HCT116 (cell line): ENCODE data around the gene TAF4. TPM values are rescaled to one million over a fixed set of nuclear protein-coding genes. Genes with fewer than 3 reads are reported as not detected.

Experiments used
- ATAC-seq: fragments of 200-7000 bp; cut with Tn5 transposase; 2 replicates; pipeline ENCODE4 v1.9.1; 2020; ENCODE audit warnings: mild to moderate bottlenecking, moderate library complexity
- BruUV-seq: library from RNA; stranded (reverse); fragments of 400-500 nt; replicated peaks from 2 replicates; lab custom pipeline; 2021; lab: Mats Ljungman, UMichigan
- CTCF ChIA-PET: fragments of 300-600 bp; sonication (Branson Sonifier 250); formaldehyde crosslinking; loops from one replicate; lab custom pipeline; 2021; ENCODE audit warnings: antibody characterized with exemption; lab: Charles Lee
- POLR2A ChIA-PET: fragments of 300-600, 350-600 bp; sonication (Branson Sonifier 250); formaldehyde crosslinking; loops from one replicate; lab custom pipeline; 2021; ENCODE audit warnings: antibody characterized with exemption; lab: Charles Lee
- RAD21 ChIA-PET, 2 experiments: fragments of 300-600 bp; sonication (Branson Sonifier 250); formaldehyde crosslinking; loops; one replicate each; lab custom pipeline; 2023; ENCODE audit warnings: low total read pairs in 2 of 2; ENCODE audit not compliant: uncharacterized antibody in 2 of 2, unreplicated experiment in 2 of 2, low non-redundant PET in 1 of 2; lab: Charles Lee
- DNase-seq: peaks from one replicate; pipeline ENCODE4 v3.0.0-alpha.2; 2010; ENCODE audit warnings: low read depth, low spot score
- H2AFZ ChIP-seq: fragments of 200-600 bp; shearing (Covaris generic), sonication (generic); 2 replicates; pipeline ENCODE4 v1.6.1; 2017; ENCODE audit warnings: low read depth, mixed run types, mixed read lengths, antibody characterized with exemption, low read length; ENCODE audit not compliant: poor library complexity, severe bottlenecking
- H3K27ac ChIP-seq: 2 replicates; pipeline ENCODE4 v1.5.1; 2012; ENCODE audit warnings: low read depth, low read length
- H3K27me3 ChIP-seq: fragments of 200-600 bp; sonication (generic); 2 replicates; pipeline ENCODE4 v1.6.1; 2016; ENCODE audit warnings: mixed run types, low read length, mixed read lengths; ENCODE audit not compliant: insufficient read depth
- H3K36me3 ChIP-seq, 2 experiments: fragments of 200-500 bp in 1 of 2; fragments of 200-600 bp in 1 of 2; sonication (Bioruptor generic) in 1 of 2; sonication (generic) in 1 of 2; 2 replicates each; pipeline versions ENCODE4 v1.5.1 to v1.6.1; 2014 to 2016; ENCODE audit warnings: low read length in 2 of 2, inconsistent platforms in 1 of 2, mixed read lengths in 1 of 2, mixed run types in 1 of 2; ENCODE audit not compliant: insufficient read depth in 2 of 2, control insufficient read depth in 1 of 2
- H3K4me1 ChIP-seq, 2 experiments: fragments of 200-600 bp in 1 of 2; sonication (generic) in 1 of 2; 2 replicates each; pipeline versions ENCODE4 v1.5.1 to v1.6.1; 2012 to 2017; ENCODE audit warnings: low read length in 2 of 2, inconsistent platforms in 1 of 2, mild to moderate bottlenecking in 1 of 2, mixed read lengths in 1 of 2, mixed run types in 1 of 2, moderate library complexity in 1 of 2; ENCODE audit not compliant: insufficient read depth in 2 of 2, control insufficient read depth in 1 of 2
- H3K4me2 ChIP-seq: fragments of 200-600 bp; sonication (generic); 2 replicates; pipeline ENCODE4 v1.6.1; 2017; ENCODE audit warnings: mixed run types, low read length, mixed read lengths
- H3K4me3 ChIP-seq, 2 experiments: fragments of 200-600 bp in 1 of 2; sonication (generic) in 1 of 2; replicated peaks in 1 of 2; 2 replicates each; pipeline ENCODE4 v1.5.1; 2011 to 2016; ENCODE audit warnings: low read length in 2 of 2, control low read depth in 1 of 2, low read depth in 1 of 2, mild to moderate bottlenecking in 1 of 2, mixed read lengths in 1 of 2, mixed run types in 1 of 2
- H3K79me2 ChIP-seq: fragments of 200-600 bp; sonication (generic); 2 replicates; pipeline ENCODE4 v1.6.1; 2017; ENCODE audit warnings: mild to moderate bottlenecking, mixed run types, low read length, moderate library complexity, mixed read lengths; ENCODE audit not compliant: insufficient read depth
- H3K9ac ChIP-seq: fragments of 200-600 bp; sonication (generic); 2 replicates; pipeline ENCODE4 v1.6.1; 2016; ENCODE audit warnings: low read length, mixed read lengths
- H3K9me2 ChIP-seq: fragments of 200-600 bp; sonication (generic), shearing (Covaris generic); 2 replicates; pipeline ENCODE4 v1.6.1; 2017; ENCODE audit warnings: mixed run types, mild to moderate bottlenecking, moderate library complexity; ENCODE audit not compliant: insufficient read depth
- H3K9me3 ChIP-seq, 2 experiments: fragments of 200-500 bp in 1 of 2; fragments of 200-600 bp in 1 of 2; sonication (Bioruptor generic) in 1 of 2; sonication (generic) in 1 of 2; 2 replicates each; pipeline ENCODE4 v1.6.1; 2014 to 2017; ENCODE audit warnings: low read length in 2 of 2, mixed read lengths in 2 of 2, inconsistent platforms in 1 of 2, low read depth in 1 of 2, mild to moderate bottlenecking in 1 of 2, mixed run types in 1 of 2, moderate library complexity in 1 of 2; ENCODE audit not compliant: control insufficient read depth in 1 of 2, insufficient read depth in 1 of 2
- H4K20me1 ChIP-seq: fragments of 200-600 bp; sonication (generic), shearing (Covaris generic); 2 replicates; pipeline ENCODE4 v1.6.1; 2017; ENCODE audit warnings: mixed run types, mild to moderate bottlenecking, moderate library complexity; ENCODE audit not compliant: insufficient read depth
- CBX3 ChIP-seq: IDR thresholded peaks from 2 replicates; pipeline ENCODE4 v1.6.1; 2012; ENCODE audit warnings: low read depth
- CEBPB ChIP-seq: IDR thresholded peaks from 2 replicates; pipeline ENCODE4 v1.6.1; 2012; ENCODE audit warnings: low read depth
- EGR1 ChIP-seq: IDR thresholded peaks from 2 replicates; pipeline ENCODE4 v1.6.1; 2012; ENCODE audit warnings: low read depth
- JUND ChIP-seq: IDR thresholded peaks from 2 replicates; pipeline ENCODE4 v1.6.1; 2012
- POLR2A ChIP-seq: IDR thresholded peaks from 2 replicates; pipeline ENCODE4 v1.7.0; 2011; ENCODE audit warnings: borderline replicate concordance; ENCODE audit not compliant: insufficient read depth, insufficient read length; ENCODE audit errors: extremely low read depth
- SRF ChIP-seq: IDR thresholded peaks from 2 replicates; pipeline ENCODE4 v1.6.1; 2012; ENCODE audit warnings: low read depth
- TCF7L2 ChIP-seq: IDR thresholded peaks from 2 replicates; pipeline ENCODE4 v1.7.0; 2011; ENCODE audit warnings: borderline replicate concordance, inconsistent platforms; ENCODE audit not compliant: insufficient read depth, insufficient read length; ENCODE audit errors: extremely low read depth
- ZBTB33 ChIP-seq: IDR thresholded peaks from 2 replicates; pipeline ENCODE4 v1.6.1; 2011; ENCODE audit warnings: mild to moderate bottlenecking, low read length, moderate library complexity; ENCODE audit not compliant: insufficient replicate concordance; ENCODE audit errors: extremely low read depth
- ZFX ChIP-seq: fragments of 450-650 bp; IDR thresholded peaks from 2 replicates; pipeline ENCODE4 v1.6.1; 2017
- ZNF274 ChIP-seq: fragments of 200-500 bp; sonication (Bioruptor generic); IDR thresholded peaks from 2 replicates; pipeline ENCODE4 v1.6.1; 2014; ENCODE audit warnings: mild to moderate bottlenecking, low read depth, low read length, inconsistent platforms
- intact Hi-C: fragments of 100-400 bp; cut with micrococcal nuclease; formaldehyde crosslinking; loops from 2 replicates; pipeline ENCODE4 v1.10.0; 2022
- total RNA-seq: library from RNA; stranded (reverse); gene quantifications from one replicate; pipeline ENCODE4 v1.2.1, GENCODE V29; 2021; ENCODE audit not compliant: unreplicated experiment
- TF ChIP-seq, protein P1 (sequence below): IDR thresholded peaks from 2 replicates; pipeline ENCODE4 v1.6.1; 2012
- TF ChIP-seq, protein P2 (sequence below), 3 experiments: fragments of 200-600 bp in 1 of 3; sonication (generic) in 1 of 3; IDR thresholded peaks in 2 of 3; conservative IDR thresholded peaks in 1 of 3; 2 replicates each; pipeline ENCODE4 v1.5.1; 2012 to 2017; ENCODE audit warnings: low read depth in 2 of 3, low read length in 2 of 3, antibody characterized with exemption in 1 of 3, borderline replicate concordance in 1 of 3, control low read depth in 1 of 3, mild to moderate bottlenecking in 1 of 3, mixed read lengths in 1 of 3, mixed run types in 1 of 3, moderate library complexity in 1 of 3; ENCODE audit not compliant: insufficient read depth in 1 of 3

Gene TAF4
- total RNA-seq, 1 experiment from 2014 or later, result 26.8 TPM

DNA sequence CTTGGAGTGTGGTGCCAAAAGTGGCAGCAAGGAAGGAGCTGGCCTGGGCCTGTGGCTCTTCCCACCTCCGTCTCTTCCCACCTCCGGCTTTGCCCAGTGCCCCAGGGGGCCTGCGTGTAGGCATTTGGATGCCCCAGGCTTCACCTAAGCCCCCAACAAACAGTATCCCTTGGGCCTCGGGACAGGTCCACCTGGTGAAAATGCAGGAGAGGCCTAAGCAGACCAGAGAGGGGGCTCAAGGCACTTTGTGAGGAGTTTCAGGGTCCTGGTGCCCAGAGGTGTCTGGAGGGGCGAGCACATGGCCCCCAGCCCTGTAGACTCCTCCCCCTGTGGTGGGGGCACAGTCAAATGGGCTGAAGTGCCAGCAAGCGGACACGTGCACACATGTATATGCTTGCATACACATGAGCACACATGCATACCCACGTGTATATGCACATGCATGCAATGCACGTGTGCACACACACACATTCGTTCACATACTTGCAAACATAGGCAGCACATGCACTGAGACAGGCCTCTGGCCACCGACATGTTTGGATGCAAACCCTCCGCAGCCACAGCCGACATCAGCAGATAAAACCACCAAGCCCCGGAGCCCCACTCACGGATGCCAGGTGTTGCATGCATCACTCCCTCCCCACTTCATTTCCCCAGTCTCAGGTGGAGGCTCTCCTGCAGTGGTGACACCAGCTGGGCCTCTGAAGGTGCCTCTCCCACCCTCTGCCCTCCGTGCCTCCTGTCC lies 124.5 kb downstream of the TAF4 start:
- Histone ChIP-seq H3K9me2 (no peaks in the 10 kb centered on the region), H3K79me2 (no peaks in the 10 kb centered on the region), H3K27me3 (no peaks in the 10 kb centered on the region), H3K4me1 (no peaks in the 10 kb centered on the region), H3K9ac (no peak overlapping the region), H3K4me2 (no peak overlapping the region), H3K36me3 (no peaks in the 10 kb centered on the region), H3K4me3 (no peak overlapping the region), H2AFZ (no peak overlapping the region), H3K27ac (no peak overlapping the region), H3K9me3 (no peaks in the 10 kb centered on the region), H4K20me1 (no peaks in the 10 kb centered on the region)
- ChIA-PET RAD21 (no interaction called here), CTCF (no interaction called here), POLR2A (no interaction called here)
- no peak for DNase-seq
- intact Hi-C loops, result no loop called here
- TF ChIP-seq CEBPB, result no peak
- TF ChIP-seq TCF7L2, result no peak
- no peak for TF ChIP-seq JUND
- TF ChIP-seq SRF, result no peak
- TF ChIP-seq POLR2A, result no peak
- TF ChIP-seq EGR1, result no peak
- TF ChIP-seq ZBTB33, result no peak
- TF ChIP-seq ZFX, result no peak
- TF ChIP-seq, protein P1, sequence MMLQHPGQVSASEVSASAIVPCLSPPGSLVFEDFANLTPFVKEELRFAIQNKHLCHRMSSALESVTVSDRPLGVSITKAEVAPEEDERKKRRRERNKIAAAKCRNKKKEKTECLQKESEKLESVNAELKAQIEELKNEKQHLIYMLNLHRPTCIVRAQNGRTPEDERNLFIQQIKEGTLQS, result no peak
- TF ChIP-seq CBX3, result no peak
- TF ChIP-seq, protein P2, sequence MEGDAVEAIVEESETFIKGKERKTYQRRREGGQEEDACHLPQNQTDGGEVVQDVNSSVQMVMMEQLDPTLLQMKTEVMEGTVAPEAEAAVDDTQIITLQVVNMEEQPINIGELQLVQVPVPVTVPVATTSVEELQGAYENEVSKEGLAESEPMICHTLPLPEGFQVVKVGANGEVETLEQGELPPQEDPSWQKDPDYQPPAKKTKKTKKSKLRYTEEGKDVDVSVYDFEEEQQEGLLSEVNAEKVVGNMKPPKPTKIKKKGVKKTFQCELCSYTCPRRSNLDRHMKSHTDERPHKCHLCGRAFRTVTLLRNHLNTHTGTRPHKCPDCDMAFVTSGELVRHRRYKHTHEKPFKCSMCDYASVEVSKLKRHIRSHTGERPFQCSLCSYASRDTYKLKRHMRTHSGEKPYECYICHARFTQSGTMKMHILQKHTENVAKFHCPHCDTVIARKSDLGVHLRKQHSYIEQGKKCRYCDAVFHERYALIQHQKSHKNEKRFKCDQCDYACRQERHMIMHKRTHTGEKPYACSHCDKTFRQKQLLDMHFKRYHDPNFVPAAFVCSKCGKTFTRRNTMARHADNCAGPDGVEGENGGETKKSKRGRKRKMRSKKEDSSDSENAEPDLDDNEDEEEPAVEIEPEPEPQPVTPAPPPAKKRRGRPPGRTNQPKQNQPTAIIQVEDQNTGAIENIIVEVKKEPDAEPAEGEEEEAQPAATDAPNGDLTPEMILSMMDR (IDR thresholded peaks at IDR 0.05 in 2 of 3, conservative IDR thresholded peaks at IDR 0.05 in 1 of 3; ENCODE audit: borderline replicate concordance in 1 of 3, insufficient read depth in 1 of 3, low read depth in 2 of 3, low read length in 2 of 3), result no peak
- TF ChIP-seq ZNF274, result no peak
- no TSS peak for BruUV-seq
- ATAC-seq, result no peak
